Endothelial cell of umbilical vein (primary cell): Measurements from ENCODE around the gene TRIM58. TPM values are rescaled to one million over a fixed set of nuclear protein-coding genes. Genes with fewer than 3 reads are reported as not detected.

Source experiments
- BruUV-seq: library from RNA; stranded (reverse); fragments of 400-500 nt; replicated peaks from 2 replicates; lab custom pipeline; 2021; lab: Mats Ljungman, UMichigan
- CTCF ChIA-PET: fragments of 300-600, 350-600 bp; sonication (Branson Sonifier 250); formaldehyde crosslinking; loops from one replicate; lab custom pipeline; 2021; ENCODE audit warnings: antibody characterized with exemption, inconsistent platforms; lab: Charles Lee
- POLR2A ChIA-PET: fragments of 300-600, 350-600 bp; sonication (Branson Sonifier 250); formaldehyde crosslinking; loops from one replicate; lab custom pipeline; 2021; ENCODE audit warnings: antibody characterized with exemption, inconsistent platforms; lab: Charles Lee
- DNase-seq: peaks from one replicate; pipeline ENCODE4 v3.0.0-alpha.2; 2011; ENCODE audit warnings: low read depth, low spot score
- FAIRE-seq: peaks from 2 replicates; lab custom pipeline; 2011; peaks lifted over from hg19 to GRCh38; lab: Jason Lieb, UNC
- H2AFZ ChIP-seq: 2 replicates; pipeline ENCODE4 v1.6.0; 2012; ENCODE audit warnings: low read depth, low read length, control low read depth, inconsistent platforms
- H3K27ac ChIP-seq: 2 replicates; pipeline ENCODE4 v1.5.1; 2011; ENCODE audit warnings: low read depth, mild to moderate bottlenecking, control low read depth, low read length, moderate library complexity; ENCODE audit not compliant: insufficient read depth
- H3K27me3 ChIP-seq, 2 experiments: 2 replicates each; pipeline versions ENCODE4 v1.6.0 to v1.6.1; 2011; ENCODE audit warnings: low read length in 2 of 2, mixed read lengths in 1 of 2; ENCODE audit not compliant: control insufficient read depth in 2 of 2, insufficient read depth in 2 of 2
- H3K36me3 ChIP-seq, 2 experiments: 2 replicates in 1 of 2; 3 replicates in 1 of 2; pipeline ENCODE4 v1.5.1; 2011; ENCODE audit warnings: low read length in 2 of 2, mild to moderate bottlenecking in 1 of 2, moderate library complexity in 1 of 2; ENCODE audit not compliant: control insufficient read depth in 2 of 2, insufficient read depth in 2 of 2; ENCODE audit errors: extremely low read depth in 1 of 2
- H3K4me1 ChIP-seq: 3 replicates; pipeline ENCODE4 v1.5.1; 2011; ENCODE audit warnings: mild to moderate bottlenecking, low read length; ENCODE audit not compliant: control insufficient read depth, insufficient read depth; ENCODE audit errors: extremely low read depth
- H3K4me2 ChIP-seq: 2 replicates; pipeline ENCODE4 v1.6.1; 2011; ENCODE audit warnings: low read length, control low read depth, mixed read lengths; ENCODE audit not compliant: insufficient read depth
- H3K4me3 ChIP-seq, 3 experiments: fragments of 200-600 bp in 1 of 3; sonication (generic), shearing (Covaris generic) in 1 of 3; replicated peaks in 1 of 3; 2 replicates each; pipeline ENCODE4 v1.5.1; 2011 to 2016; ENCODE audit warnings: control low read depth in 3 of 3, low read length in 3 of 3, mild to moderate bottlenecking in 2 of 3, inconsistent platforms in 1 of 3, low read depth in 1 of 3, moderate library complexity in 1 of 3; ENCODE audit not compliant: insufficient read depth in 1 of 3
- H3K79me2 ChIP-seq: 2 replicates; pipeline ENCODE4 v1.6.0; 2012; ENCODE audit warnings: low read length, inconsistent platforms; ENCODE audit not compliant: control insufficient read depth, insufficient read depth
- H3K9ac ChIP-seq: replicated peaks from 2 replicates; pipeline ENCODE3; 2011; ENCODE audit warnings: low read length, control low read depth; ENCODE audit not compliant: insufficient read depth; ENCODE audit errors: extremely low read depth
- H3K9me1 ChIP-seq: replicated peaks from 3 replicates; pipeline ENCODE4 v1.6.0; 2011; ENCODE audit warnings: mild to moderate bottlenecking, low read length; ENCODE audit not compliant: control insufficient read depth, insufficient read depth; ENCODE audit errors: extremely low read depth
- H3K9me3 ChIP-seq: replicated peaks from 2 replicates; pipeline ENCODE4 v1.5.1; 2012; ENCODE audit warnings: low read length, inconsistent platforms; ENCODE audit not compliant: control insufficient read depth, insufficient read depth
- H4K20me1 ChIP-seq: replicated peaks from 2 replicates; pipeline ENCODE3; 2011; ENCODE audit warnings: mild to moderate bottlenecking, low read length; ENCODE audit not compliant: control insufficient read depth, insufficient read depth; ENCODE audit errors: extremely low read depth
- CTCF ChIP-seq, 2 donors: IDR thresholded peaks; 1 replicate in 1 of 2; 2 replicates in 1 of 2; pipeline ENCODE4 v1.5.1; 2011; ENCODE audit warnings: low read length in 2 of 2, mild to moderate bottlenecking in 2 of 2, moderate library complexity in 2 of 2, control low read depth in 1 of 2, inconsistent platforms in 1 of 2, low read depth in 1 of 2; ENCODE audit not compliant: insufficient read depth in 1 of 2; ENCODE audit errors: extremely low read depth in 1 of 2
- EZH2 ChIP-seq: IDR thresholded peaks from 2 replicates; pipeline ENCODE4 v1.6.1; 2012; ENCODE audit warnings: borderline replicate concordance, low read depth, mild to moderate bottlenecking, moderate library complexity, low read length, inconsistent platforms; ENCODE audit not compliant: severe bottlenecking
- FOS ChIP-seq: IDR thresholded peaks from 2 replicates; pipeline ENCODE4 v1.6.1; 2011; ENCODE audit warnings: mild to moderate bottlenecking, low read length, moderate library complexity, borderline replicate concordance; ENCODE audit not compliant: insufficient read depth
- GATA2 ChIP-seq: IDR thresholded peaks from 2 replicates; pipeline ENCODE4 v1.7.0; 2011; ENCODE audit warnings: low read depth, mild to moderate bottlenecking, moderate library complexity, mixed read lengths, low read length; ENCODE audit not compliant: insufficient read length, insufficient read depth
- JUN ChIP-seq: IDR thresholded peaks from 2 replicates; pipeline ENCODE4 v1.6.1; 2011; ENCODE audit warnings: borderline replicate concordance, low read depth; ENCODE audit not compliant: insufficient read length, insufficient read depth
- MAX ChIP-seq: IDR thresholded peaks from 2 replicates; pipeline ENCODE4 v1.6.1; 2011; ENCODE audit not compliant: insufficient read depth, insufficient read length
- MYC ChIP-seq: IDR thresholded peaks from one replicate; pipeline ENCODE4 v1.6.1; 2011; ENCODE audit warnings: mild to moderate bottlenecking, low read depth, low read length
- POLR2A ChIP-seq: IDR thresholded peaks from 2 replicates; pipeline ENCODE4 v1.6.1; 2012; ENCODE audit warnings: low read depth, mild to moderate bottlenecking, control low read depth, low read length
- POLR2AphosphoS5 ChIP-seq: IDR thresholded peaks from 2 replicates; pipeline ENCODE4 v1.6.1; 2012; ENCODE audit warnings: low read depth, mild to moderate bottlenecking, control low read depth, low read length, moderate library complexity; ENCODE audit not compliant: insufficient read depth
- dilution Hi-C: fragments of 300-500 bp; cut with MboI; formaldehyde crosslinking; loops from one replicate; pipeline ENCODE4 v1.15.0; 2019; ENCODE audit warnings: low sequenced_read_pairs; ENCODE audit not compliant: extremely low pct_ligation_motif_present
- intact Hi-C: fragments of 100-400 bp; cut with micrococcal nuclease; formaldehyde crosslinking; loops from one replicate; pipeline ENCODE4 v1.10.0; 2022
- polyA plus RNA-seq, 4 experiments: library from polyadenylated mRNA; depleted of rRNA in 3 of 4; stranded (reverse) in 3 of 4; unstranded in 1 of 4; fragments of >200 nt; gene quantifications; 2 replicates each; pipeline versions ENCODE4 v1.2.1 to v1.2.3, GENCODE V29; 2011 to 2012; ENCODE audit warnings: missing spikeins in 1 of 4
- total RNA-seq: library from RNA; stranded (reverse); gene quantifications from 2 replicates; pipeline ENCODE4 v1.2.3, GENCODE V29; 2021

Gene TRIM58
- total and polyA plus RNA-seq, 2 donors (not counting 3 experiments of a cell fraction or from before 2014, with no cell fraction given) = not detected

GRCh38 chr1:247829656-247830055 is 27.3 kb upstream of the TRIM58 start:
- CTCF ChIA-PET = no interaction called here
- H3K27ac ChIP-seq = no peak overlapping the region
- no peak overlapping the region for H2AFZ ChIP-seq
- POLR2A ChIA-PET = no interaction called here
- dilution Hi-C loops = no loop called here
- H4K20me1 ChIP-seq = no peaks in the 10 kb centered on the region
- H3K4me2 ChIP-seq = no peak overlapping the region
- no peaks in the 10 kb centered on the region for H3K36me3 ChIP-seq
- DNase-seq (no peak), FAIRE-seq (no peak)
- TF ChIP-seq POLR2AphosphoS5 = no peak
- TF ChIP-seq GATA2 = no peak
- TF ChIP-seq MYC = no peak
- no peak for TF ChIP-seq JUN
- H3K9me3 ChIP-seq = peaks cover 3% of the 10 kb centered on the region
- no peaks in the 10 kb centered on the region for H3K27me3 ChIP-seq
- H3K79me2 ChIP-seq = no peaks in the 10 kb centered on the region
- intact Hi-C loops = no loop called here
- H3K4me3 ChIP-seq = no peak overlapping the region
- no peaks in the 10 kb centered on the region for H3K9me1 ChIP-seq
- no TSS peak for BruUV-seq
- H3K9ac ChIP-seq = no peak overlapping the region
- H3K4me1 ChIP-seq = no peaks in the 10 kb centered on the region

GRCh38 chr1:247833601-247834000 is 23.4 kb upstream of the TRIM58 start:
- no peaks in the 10 kb centered on the region for H3K9me1 ChIP-seq
- no peaks in the 10 kb centered on the region for H3K79me2 ChIP-seq
- ChIA-PET POLR2A (no interaction called here), CTCF (no interaction called here)
- H3K27ac ChIP-seq = no peak overlapping the region
- dilution Hi-C loops = no loop called here
- intact Hi-C loops = no loop called here
- H4K20me1 ChIP-seq = no peaks in the 10 kb centered on the region
- H3K36me3 ChIP-seq = no peaks in the 10 kb centered on the region
- no peak overlapping the region for H3K4me3 ChIP-seq
- no peak overlapping the region for H2AFZ ChIP-seq
- no TSS peak for BruUV-seq
- FAIRE-seq (no peak), DNase-seq (no peak)
- H3K4me1 ChIP-seq = no peaks in the 10 kb centered on the region
- peaks cover 2% of the 10 kb centered on the region for H3K9me3 ChIP-seq
- no peaks in the 10 kb centered on the region for H3K27me3 ChIP-seq
- no peak overlapping the region for H3K9ac ChIP-seq
- no peak overlapping the region for H3K4me2 ChIP-seq
- no peak for TF ChIP-seq GATA2
- TF ChIP-seq CTCF (IDR thresholded peaks at IDR 0.05; ENCODE audit: extremely low read depth in 1 of 2, insufficient read depth in 1 of 2, low read depth in 1 of 2, low read length in 2 of 2) = no peak
- no peak for TF ChIP-seq MAX
- no peak for TF ChIP-seq POLR2AphosphoS5
- no peak for TF ChIP-seq EZH2
- no peak for TF ChIP-seq POLR2A
- TF ChIP-seq FOS = no peak
- no peak for TF ChIP-seq JUN
- TF ChIP-seq MYC = no peak
